NCI-H1694 treated with DMSO at 0.1 percent for 48 hours (cell line): ENCODE results near the gene CSNK1G1.
"Not testable (repeated sequence)": the region's sequence is repeated elsewhere in the genome, so short reads cannot be mapped to it uniquely, and the experiment has no call there.

Source experiments
- DNase-seq: peaks from one replicate; lab custom pipeline; 2025; lab: John Stamatoyannopoulos, UW

CSNK1G1 gene

GRCh38 chr15:64355944-64356709, at the start of gene CSNK1G1:
CSNK1G1 (minus strand) TSS chr15:64356173; CDS start chr15:64300499, 55,674 bp downstream.
- DNase-seq = peak; percentile 90

- DNase-seq = no peak
Measured at GRCh38 chr15:64400583-64400982, 44.6 kb upstream of the CSNK1G1 start.

GRCh38 chr15:64398575-64398974, 42.6 kb upstream of the CSNK1G1 start:
- no peak for DNase-seq

GRCh38 chr15:64396789-64397188, 40.8 kb upstream of the CSNK1G1 start:
- no peak for DNase-seq

GRCh38 chr15:64392471-64392870, 36.5 kb upstream of the CSNK1G1 start:
- DNase-seq = not testable (repeated sequence)

GRCh38 chr15:64389036-64389435, 33.1 kb upstream of the CSNK1G1 start:
- DNase-seq = no peak

- peak; percentile 93 for DNase-seq
Measured at GRCh38 chr15:64387562-64388168, 31.7 kb upstream of the CSNK1G1 start, which contains the start of gene TRIP4. TRIP4 (plus strand) TSS chr15:64387836; CDS start chr15:64387864, 28 bp downstream.

GRCh38 chr15:64386291-64386690, 30.3 kb upstream of the CSNK1G1 start:
- DNase-seq = no peak

- no peak for DNase-seq
Measured at GRCh38 chr15:64383760-64384159, 27.8 kb upstream of the CSNK1G1 start.

GRCh38 chr15:64381000-64381751, 25.2 kb upstream of the CSNK1G1 start, which contains the start of gene PCLAF:
PCLAF (minus strand) TSS chr15:64381441; CDS start chr15:64381371, 70 bp downstream.
- peak; percentile 92 for DNase-seq

GRCh38 chr15:64380130-64380870, 24.3 kb upstream of the CSNK1G1 start:
- not testable (repeated sequence) for DNase-seq

GRCh38 chr15:64379216-64379960, 23.4 kb upstream of the CSNK1G1 start:
- DNase-seq = peak; percentile 11

GRCh38 chr15:64373360-64373759, 17.4 kb upstream of the CSNK1G1 start:
- no peak for DNase-seq

GRCh38 chr15:64371383-64371782, 15.4 kb upstream of the CSNK1G1 start:
- not testable (repeated sequence) for DNase-seq

GRCh38 chr15:64369078-64369607, 13.2 kb upstream of the CSNK1G1 start:
- no peak for DNase-seq

GRCh38 chr15:64361259-64361658, 5.3 kb upstream of the CSNK1G1 start:
- DNase-seq = no peak

GRCh38 chr15:64356710-64357040, 702 bp upstream of the CSNK1G1 start:
- no peak for DNase-seq

GRCh38 chr15:64355348-64355943, 527 bp downstream of the CSNK1G1 start:
- no peak for DNase-seq

- no peak for DNase-seq
Measured at GRCh38 chr15:64354688-64355344, 1.2 kb downstream of the CSNK1G1 start.

- no peak for DNase-seq
Measured at GRCh38 chr15:64351265-64351664, 4.7 kb downstream of the CSNK1G1 start.
